H1 (cell line): ENCODE results near the gene SYNJ2. TPM values are rescaled to one million over a fixed set of nuclear protein-coding genes. Genes with fewer than 3 reads are reported as not detected.

ENCODE experiments used
- CTCF ChIA-PET: fragments of 300-600 bp; sonication (Branson Sonifier 250); formaldehyde crosslinking; loops from one replicate; lab custom pipeline; 2021; ENCODE audit not compliant: partially characterized antibody; lab: Charles Lee
- POLR2A ChIA-PET: fragments of 300-600 bp; sonication (Branson Sonifier 250); formaldehyde crosslinking; loops from one replicate; lab custom pipeline; 2021; ENCODE audit warnings: inconsistent platforms; ENCODE audit not compliant: partially characterized antibody; lab: Charles Lee
- DNase-seq, 2 experiments: peaks; one replicate each; pipeline versions ENCODE4 v3.0.0 to v3.0.0-alpha.2; 2010 to 2022; ENCODE audit warnings: low spot score in 2 of 2, low read depth in 1 of 2, mixed read lengths in 1 of 2
- FAIRE-seq: peaks from 2 replicates; lab custom pipeline; 2011; peaks lifted over from hg19 to GRCh38; lab: Jason Lieb, UNC
- H2AFZ ChIP-seq: 2 replicates; pipeline ENCODE4 v1.8.1; 2012; ENCODE audit warnings: low read length, inconsistent platforms
- H2AK5ac ChIP-seq: 2 replicates; pipeline ENCODE4 v1.6.1; 2013; ENCODE audit warnings: low read depth, low read length
- H2BK120ac ChIP-seq: replicated peaks from 2 replicates; pipeline ENCODE3; 2013; ENCODE audit warnings: low read depth, low read length, inconsistent platforms
- H2BK12ac ChIP-seq: 2 replicates; pipeline ENCODE4 v1.6.1; 2013; ENCODE audit warnings: low read depth, low read length
- H2BK15ac ChIP-seq: 2 replicates; pipeline ENCODE4 v1.6.1; 2013; ENCODE audit warnings: low read length
- H2BK20ac ChIP-seq: 2 replicates; pipeline ENCODE4 v1.6.1; 2013; ENCODE audit warnings: low read length
- H2BK5ac ChIP-seq: 2 replicates; pipeline ENCODE4 v1.6.1; 2013; ENCODE audit warnings: low read depth, low read length
- H3K14ac ChIP-seq: 2 replicates; pipeline ENCODE4 v1.6.1; 2013; ENCODE audit warnings: inconsistent platforms; ENCODE audit not compliant: insufficient read length
- H3K18ac ChIP-seq: 2 replicates; pipeline ENCODE4 v1.6.1; 2013; ENCODE audit warnings: low read length; ENCODE audit errors: extremely low read depth
- H3K23ac ChIP-seq: 2 replicates; pipeline ENCODE4 v1.6.1; 2013; ENCODE audit warnings: inconsistent platforms; ENCODE audit not compliant: insufficient read length
- H3K23me2 ChIP-seq: 2 replicates; pipeline ENCODE4 v1.6.1; 2013; ENCODE audit warnings: low read depth, low read length
- H3K27ac ChIP-seq: 2 replicates; pipeline ENCODE4 v1.6.1; 2011; ENCODE audit warnings: low read depth, low read length, inconsistent platforms
- H3K27me3 ChIP-seq, 4 experiments: replicated peaks in 1 of 4; 1 replicate in 1 of 4; 2 replicates in 3 of 4; pipeline versions ENCODE4 v1.6.1 to v1.8.1; 2011 to 2013; ENCODE audit warnings: low read length in 3 of 4, mild to moderate bottlenecking in 3 of 4, inconsistent platforms in 2 of 4, mixed read lengths in 2 of 4, moderate library complexity in 1 of 4; ENCODE audit not compliant: control insufficient read depth in 3 of 4, insufficient read depth in 3 of 4; ENCODE audit errors: extremely low read depth in 1 of 4
- H3K36me3 ChIP-seq, 4 experiments: 2 replicates each; pipeline versions ENCODE4 v1.6.1 to v1.8.1; 2011 to 2013; ENCODE audit warnings: mild to moderate bottlenecking in 4 of 4, low read length in 3 of 4, moderate library complexity in 2 of 4, control low read depth in 1 of 4, inconsistent platforms in 1 of 4; ENCODE audit not compliant: insufficient read depth in 4 of 4, control insufficient read depth in 2 of 4
- H3K4ac ChIP-seq: replicated peaks from 2 replicates; pipeline ENCODE3; 2013; ENCODE audit warnings: low read length, low read depth, mixed read lengths, inconsistent platforms; ENCODE audit not compliant: insufficient read length
- H3K4me1 ChIP-seq, 4 experiments: replicated peaks in 1 of 4; 1 replicate in 1 of 4; 2 replicates in 3 of 4; pipeline versions ENCODE4 v1.6.1 to v1.8.1; 2011 to 2013; ENCODE audit warnings: low read length in 3 of 4, inconsistent platforms in 2 of 4, mixed read lengths in 1 of 4; ENCODE audit not compliant: insufficient read depth in 4 of 4, control insufficient read depth in 3 of 4
- H3K4me2 ChIP-seq, 2 experiments: 2 replicates each; pipeline versions ENCODE4 v1.6.1 to v1.8.1; 2011 to 2013; ENCODE audit warnings: low read depth in 2 of 2, low read length in 2 of 2, control low read depth in 1 of 2, inconsistent platforms in 1 of 2, mild to moderate bottlenecking in 1 of 2; ENCODE audit not compliant: insufficient read depth in 1 of 2
- H3K4me3 ChIP-seq, 4 experiments: fragments of 200-600, 300-600 bp in 1 of 4; sonication (generic), shearing (Covaris generic), sonication (Bioruptor Twin) in 1 of 4; 2 replicates each; pipeline versions ENCODE4 v1.5.1 to v1.8.1; 2011 to 2016; ENCODE audit warnings: low read length in 4 of 4, low read depth in 3 of 4, control low read depth in 2 of 4, inconsistent platforms in 2 of 4, mild to moderate bottlenecking in 2 of 4, mixed read lengths in 1 of 4, moderate library complexity in 1 of 4; ENCODE audit not compliant: insufficient read depth in 2 of 4; ENCODE audit errors: extremely low read depth in 1 of 4
- H3K56ac ChIP-seq: replicated peaks from 2 replicates; pipeline ENCODE3; 2013; ENCODE audit warnings: low read depth, mild to moderate bottlenecking, mixed read lengths, low read length, inconsistent platforms; ENCODE audit not compliant: insufficient read length
- H3K79me1 ChIP-seq: 2 replicates; pipeline ENCODE4 v1.6.1; 2013; ENCODE audit warnings: low read depth, low read length, control low read depth
- H3K79me2 ChIP-seq, 2 experiments: 2 replicates each; pipeline versions ENCODE4 v1.6.1 to v1.8.1; 2012 to 2013; ENCODE audit warnings: low read length in 2 of 2, mild to moderate bottlenecking in 2 of 2, inconsistent platforms in 1 of 2; ENCODE audit not compliant: insufficient read depth in 2 of 2, control insufficient read depth in 1 of 2
- H3K9ac ChIP-seq, 4 experiments: replicated peaks in 1 of 4; 1 replicate in 1 of 4; 2 replicates in 3 of 4; pipeline versions ENCODE4 v1.6.1 to v1.8.1; 2011 to 2013; ENCODE audit warnings: low read depth in 3 of 4, low read length in 3 of 4, control low read depth in 2 of 4, mild to moderate bottlenecking in 2 of 4, moderate library complexity in 2 of 4, inconsistent platforms in 1 of 4; ENCODE audit errors: extremely low read depth in 1 of 4
- H3K9me3 ChIP-seq, 2 experiments: 2 replicates each; pipeline versions ENCODE4 v1.6.1 to v1.8.1; 2012 to 2013; ENCODE audit warnings: mild to moderate bottlenecking in 2 of 2, moderate library complexity in 2 of 2, control low read depth in 1 of 2, inconsistent platforms in 1 of 2, low read depth in 1 of 2, low read length in 1 of 2, mixed read lengths in 1 of 2; ENCODE audit not compliant: insufficient read depth in 2 of 2
- H4K20me1 ChIP-seq, 2 experiments: replicated peaks in 1 of 2; 2 replicates each; pipeline versions ENCODE3 to v1.8.1; 2011 to 2013; ENCODE audit warnings: inconsistent platforms in 2 of 2, low read length in 2 of 2, mild to moderate bottlenecking in 1 of 2; ENCODE audit not compliant: insufficient read depth in 2 of 2, control insufficient read depth in 1 of 2
- H4K5ac ChIP-seq: 2 replicates; pipeline ENCODE4 v1.6.1; 2013; ENCODE audit warnings: low read length, low read depth, mixed read lengths, inconsistent platforms; ENCODE audit not compliant: insufficient read length
- H4K8ac ChIP-seq: 2 replicates; pipeline ENCODE4 v1.8.0; 2013; ENCODE audit warnings: mild to moderate bottlenecking, moderate library complexity, low read length, inconsistent platforms; ENCODE audit not compliant: insufficient read depth; ENCODE audit errors: extremely low read depth
- H4K91ac ChIP-seq: replicated peaks from 2 replicates; pipeline ENCODE3; 2013; ENCODE audit warnings: low read length, mixed read lengths, inconsistent platforms; ENCODE audit not compliant: insufficient read length
- ATF3 ChIP-seq: IDR thresholded peaks from 2 replicates; pipeline ENCODE4 v1.6.1; 2011; ENCODE audit warnings: low read depth, mild to moderate bottlenecking, low read length; ENCODE audit not compliant: insufficient read depth
- CBX8 ChIP-seq: fragments of 300-800, 300-1000 bp; sonication (generic); IDR thresholded peaks from 2 replicates; pipeline ENCODE4 v1.7.1; 2016; ENCODE audit warnings: low read depth, low read length, borderline replicate concordance
- CEBPB ChIP-seq: IDR thresholded peaks from 2 replicates; pipeline ENCODE4 v1.6.1; 2012; ENCODE audit warnings: low read depth, low read length
- EZH2 ChIP-seq: fragments of 200-600 bp; sonication (generic); IDR thresholded peaks from 2 replicates; pipeline ENCODE4 v1.7.1; 2012; ENCODE audit warnings: low read depth, mild to moderate bottlenecking, moderate library complexity, low read length, inconsistent platforms; ENCODE audit not compliant: severe bottlenecking
- HDAC2 ChIP-seq, 2 experiments: fragments of 300-600 bp in 1 of 2; sonication (generic) in 1 of 2; IDR thresholded peaks; 2 replicates each; pipeline ENCODE4 v1.6.1; 2011 to 2012; ENCODE audit warnings: low read depth in 2 of 2, low read length in 2 of 2, mild to moderate bottlenecking in 2 of 2, moderate library complexity in 2 of 2, borderline replicate concordance in 1 of 2, inconsistent platforms in 1 of 2
- JUND ChIP-seq: IDR thresholded peaks from 2 replicates; pipeline ENCODE4 v1.6.1; 2011; ENCODE audit warnings: mild to moderate bottlenecking, improper control_type of control experiment, low read length
- NANOG ChIP-seq: IDR thresholded peaks from 2 replicates; pipeline ENCODE4 v1.6.1; 2011; ENCODE audit warnings: low read length, low read depth, mild to moderate bottlenecking, inconsistent platforms; ENCODE audit not compliant: insufficient read depth, poor library complexity, severe bottlenecking
- NRF1 ChIP-seq: IDR thresholded peaks from 2 replicates; pipeline ENCODE4 v1.6.1; 2011; ENCODE audit warnings: mild to moderate bottlenecking, low read depth, low read length, improper control_type of control experiment
- RXRA ChIP-seq: IDR thresholded peaks from 2 replicates; pipeline ENCODE4 v1.6.1; 2011; ENCODE audit warnings: low read depth, mild to moderate bottlenecking, low read length, moderate library complexity; ENCODE audit not compliant: insufficient read depth
- SAP30 ChIP-seq: fragments of 300-600 bp; sonication (generic); IDR thresholded peaks from 2 replicates; pipeline ENCODE4 v1.7.1; 2012; ENCODE audit warnings: low read length, moderate library complexity, mild to moderate bottlenecking, inconsistent platforms; ENCODE audit not compliant: insufficient read depth, insufficient replicate concordance
- SP4 ChIP-seq: IDR thresholded peaks from 2 replicates; pipeline ENCODE4 v1.6.1; 2012; ENCODE audit warnings: low read length, inconsistent platforms
- TEAD4 ChIP-seq: IDR thresholded peaks from 2 replicates; pipeline ENCODE4 v1.6.1; 2012; ENCODE audit warnings: low read depth, low read length, inconsistent platforms, mixed read lengths
- YY1 ChIP-seq: IDR thresholded peaks from 2 replicates; pipeline ENCODE4 v1.6.1; 2011; ENCODE audit warnings: low read depth, mild to moderate bottlenecking, low read length
- WGBS, 2 experiments: shearing (Covaris generic) in 1 of 2; methylation state at CpG; one replicate each; pipeline versions ENCODE4 v1.1.6 to v1.1.7; 2013 to 2015; ENCODE audit warnings: low lambda C conversion rate in 2 of 2, mixed read lengths in 2 of 2, inconsistent platforms in 1 of 2, low coverage in 1 of 2, missing lambda C conversion rate in 1 of 2; ENCODE audit not compliant: insufficient replicate concordance in 2 of 2, insufficient coverage in 1 of 2, insufficient read length in 1 of 2; ENCODE audit errors: extremely low coverage in 1 of 2, missing lambda C conversion rate in 1 of 2; 5-methylcytosine and 5-hydroxymethylcytosine counted together
- polyA plus RNA-seq, 7 experiments: library from polyadenylated mRNA; depleted of rRNA in 3 of 7; stranded (reverse) in 5 of 7; unstranded in 2 of 7; fragments of >200 nt in 5 of 7; fragments of 200-250 nt in 2 of 7; gene quantifications; 1 replicate in 5 of 7; 2 replicates in 1 of 7; 4 replicates in 1 of 7; pipeline versions ENCODE4 v1.2.1 to v1.2.3, GENCODE V29; 2011 to 2013; ENCODE audit warnings: missing spikeins in 2 of 7, mixed read lengths in 2 of 7
- total RNA-seq: library from RNA; stranded (reverse); fragmentation: NEBNext Ultra II Directional; extraction: Animal tissue kit (Norgen Biotek cat#: 25700); gene quantifications from 2 replicates; pipeline ENCODE4 v1.2.1, GENCODE V29; 2021

The SYNJ2 gene
- total and polyA plus RNA-seq, 2 of the 8 experiments (the other 6 are each of a cell fraction or from before 2014, with no cell fraction given), result 3.7 to 13.9 TPM

GRCh38 chr6:157975456-157975855 is 6.2 kb upstream of the SYNJ2 start:
- Histone ChIP-seq H3K9me3 (no peaks in the 10 kb centered on the region), H3K56ac (no peak overlapping the region), H2BK20ac (no peak overlapping the region), H4K8ac (no peak overlapping the region), H3K27ac (no peak overlapping the region), H3K4me1 (peaks cover 0 to 4% (median 0%) of the 10 kb centered on the region in 4 experiments; a peak in 1 of 7 replicates), H3K23me2 (no peaks in the 10 kb centered on the region), H3K27me3 (peaks cover 0 to 6% (median 3%) of the 10 kb centered on the region in 4 experiments; a peak in 3 of 7 replicates), H2BK120ac (no peak overlapping the region), H2AK5ac (no peak overlapping the region), H3K14ac (no peak overlapping the region), H4K5ac (no peak overlapping the region), H4K20me1 (no peaks in the 10 kb centered on the region), H3K18ac (no peak overlapping the region), H2AFZ (no peak overlapping the region), H3K79me1 (no peaks in the 10 kb centered on the region), H3K4ac (no peak overlapping the region), H4K91ac (no peak overlapping the region), H3K4me2 (no peak overlapping the region), H3K9ac (no peak overlapping the region), H3K4me3 (no peak overlapping the region), H2BK12ac (0 out of 2 replicates have a peak overlapping the region, but pooled peaks have one; percentile 27), H3K79me2 (no peaks in the 10 kb centered on the region), H3K23ac (no peak overlapping the region), H3K36me3 (no peaks in the 10 kb centered on the region), H2BK15ac (no peak overlapping the region), H2BK5ac (no peak overlapping the region)
- DNase-seq, result no peak
- ChIA-PET POLR2A (interaction anchor here (1.0 kb wide), 1 partner anchor 13 kb away, joined by 4 read pairs; no protein-coding TSS in a partner anchor), CTCF (interaction anchor here (0.8 to 1.6 kb wide), 8 partner anchors 9 to 102 kb away, joined by 3 to 5 read pairs (median 4); no protein-coding TSS in a partner anchor)
- TF ChIP-seq SAP30 (no peak), HDAC2 (IDR thresholded peaks at IDR 0.05; ENCODE audit: borderline replicate concordance in 1 of 2, low read depth in 2 of 2, low read length in 2 of 2) (no peak), NRF1 (no peak), TEAD4 (no peak), CBX8 (no peak), ATF3 (no peak), EZH2 (no peak), YY1 (no peak), RXRA (no peak), JUND (no peak), SP4 (no peak), NANOG (no peak), CEBPB (no peak)
- no peak for FAIRE-seq
- 85% methylated on average over 2 of the region's 2 CpGs; no CpG with 5 or more reads in 1 of the 2 experiments for WGBS, 2 experiments
